HL-60/S4 treated with phorbol 12-myristate 13-acetate at 8.2 ng/mL for 4 days and 3 days (cell line): ENCODE data around the gene TCIRG1.

ENCODE experiments used
- in situ Hi-C: fragments of 300-500 bp; cut with MboI; formaldehyde crosslinking; loops from 2 replicates; pipeline ENCODE4 v1.15.0; 2022; ENCODE audit warnings: low sequenced_read_pairs

TCIRG1 gene

DNA sequence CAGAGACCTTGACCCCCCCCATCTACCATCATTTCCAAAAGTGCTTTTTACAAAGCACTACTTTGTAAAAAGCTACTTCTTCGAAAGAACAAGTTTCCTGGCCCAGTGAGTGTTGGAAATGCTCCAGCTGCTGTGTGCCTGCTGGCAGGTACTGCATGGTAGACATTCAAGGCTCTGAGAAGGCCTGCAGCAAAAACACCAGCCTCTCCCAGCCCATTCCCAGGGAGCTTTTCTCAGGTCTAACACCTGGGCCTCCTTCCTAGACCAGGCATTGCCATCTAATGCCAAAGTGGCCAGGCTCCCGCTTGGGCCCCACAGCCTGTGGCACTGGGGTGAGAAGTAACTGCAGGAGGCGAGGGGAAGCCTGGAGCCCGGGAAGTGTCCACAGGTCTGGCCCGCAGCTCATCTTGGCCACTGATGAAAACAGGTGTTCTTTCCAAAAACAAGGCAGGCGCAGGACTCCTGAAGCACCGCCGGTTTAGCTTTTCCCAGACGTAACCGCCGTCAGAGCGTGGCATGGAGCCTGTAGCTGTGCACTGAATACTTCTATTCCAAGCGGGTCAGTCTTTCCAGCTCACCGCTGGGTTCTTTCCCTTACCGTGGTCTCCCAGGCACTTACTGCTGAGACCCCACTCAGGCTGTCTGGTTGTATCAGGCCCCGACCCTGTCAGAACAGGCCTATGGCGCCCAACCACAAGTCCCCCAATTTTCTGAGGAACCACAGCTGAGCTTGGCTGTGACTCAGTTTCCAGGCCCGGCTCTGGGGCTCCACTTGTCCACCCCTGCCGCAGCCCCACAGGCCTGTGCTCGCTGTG lies 1.2 kb upstream of the TCIRG1 start:
- in situ Hi-C loops: no loop called here

DNA sequence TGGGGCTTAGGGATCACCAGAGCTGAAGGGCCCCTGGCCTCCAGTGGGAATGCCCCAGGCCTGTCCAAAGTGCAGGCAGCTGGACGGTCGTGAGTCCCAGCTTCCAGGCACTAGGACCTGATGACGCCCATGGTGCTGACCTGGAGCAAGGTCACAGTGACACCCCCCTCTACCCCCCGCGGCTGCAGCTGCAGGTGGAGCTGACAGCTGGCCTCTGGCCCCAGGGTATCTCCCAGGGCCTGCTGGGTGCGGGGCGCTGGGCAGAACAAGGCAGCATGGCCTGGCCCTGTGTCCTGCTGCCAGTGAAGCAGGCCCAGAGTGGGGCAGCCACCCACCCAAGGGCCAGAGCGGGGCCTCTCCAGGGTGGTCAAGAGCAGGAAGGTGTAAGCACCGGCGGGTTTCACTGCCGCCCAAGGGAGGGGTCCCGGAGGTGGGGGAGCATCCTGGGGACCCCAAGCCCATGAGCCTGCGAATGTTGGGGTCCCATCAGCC lies 553 bp upstream of the TCIRG1 start:
- in situ Hi-C loops: no loop called here

- in situ Hi-C loops: no loop called here
Measured at GRCh38 chr11:68039526-68040086, 781 bp downstream of the TCIRG1 start.

DNA sequence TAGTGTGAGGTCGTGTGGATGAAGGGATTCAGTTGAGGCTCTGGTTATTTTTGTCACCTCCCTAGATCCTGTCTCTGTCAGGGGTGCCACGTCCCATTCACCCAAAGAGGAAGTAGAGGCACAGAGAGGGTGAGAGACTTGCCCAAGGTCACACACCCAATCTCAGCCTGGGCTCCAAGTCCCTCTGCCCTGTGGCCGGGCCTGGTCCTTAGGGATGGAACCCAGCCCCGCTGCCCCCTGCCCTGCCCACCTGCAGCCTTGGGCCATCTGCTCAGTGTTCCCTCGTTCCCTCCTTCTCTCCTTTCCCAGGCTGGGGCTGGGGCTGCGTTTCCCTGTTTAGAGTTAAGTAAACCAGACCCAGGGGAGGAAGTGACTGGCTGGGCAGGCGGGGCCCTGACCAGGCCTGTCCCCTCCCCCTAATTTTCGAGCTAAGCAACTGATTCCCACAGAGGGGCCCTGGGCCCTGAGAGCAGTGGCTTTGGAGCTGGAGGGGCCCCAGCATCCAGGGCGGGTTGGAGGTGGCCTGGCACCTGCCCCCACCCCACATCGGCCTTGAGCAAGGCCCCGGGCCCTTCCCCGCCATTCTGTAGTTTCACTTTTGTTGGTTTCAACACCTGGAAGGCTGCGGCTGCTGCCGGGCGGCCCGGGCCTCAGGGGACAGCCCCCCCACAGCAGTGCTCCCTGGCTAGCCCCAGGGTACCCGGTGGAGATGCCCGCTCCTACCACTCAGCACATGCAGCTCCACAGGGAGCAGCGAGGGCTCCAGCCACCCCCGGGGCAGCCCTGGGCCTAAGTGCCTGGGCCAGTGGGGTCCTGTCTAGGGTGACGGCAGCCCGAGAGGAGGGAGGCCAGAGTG lies 1.5 kb downstream of the TCIRG1 start:
- in situ Hi-C loops: no loop called here

DNA sequence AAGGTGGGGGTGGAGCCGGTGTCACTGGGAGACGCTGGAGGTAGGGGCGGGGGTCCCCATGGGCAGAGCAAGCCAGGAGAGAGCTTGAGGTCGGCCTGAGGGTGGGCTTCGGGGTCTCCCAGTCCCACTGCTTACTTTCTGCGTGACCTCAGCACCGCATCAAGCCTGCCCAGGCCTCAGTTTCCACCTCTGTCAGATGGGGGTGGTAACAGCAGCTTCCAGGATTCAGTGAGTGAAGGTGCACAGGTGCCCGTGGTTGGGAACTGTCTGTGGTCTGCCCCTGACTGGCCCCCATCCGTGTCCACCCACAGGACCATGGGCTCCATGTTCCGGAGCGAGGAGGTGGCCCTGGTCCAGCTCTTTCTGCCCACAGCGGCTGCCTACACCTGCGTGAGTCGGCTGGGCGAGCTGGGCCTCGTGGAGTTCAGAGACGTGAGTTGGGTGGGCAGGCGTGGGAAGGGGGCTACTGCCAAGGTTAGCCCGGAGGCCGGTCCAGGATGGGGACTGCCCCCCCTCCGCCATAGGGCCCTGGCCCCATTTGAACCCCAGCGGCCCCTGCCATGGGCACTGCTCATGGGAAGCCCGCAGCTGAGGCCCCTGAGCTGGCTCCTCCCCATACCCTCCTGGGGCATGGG lies 2.2 kb downstream of the TCIRG1 start:
- in situ Hi-C loops: no loop called here

DNA sequence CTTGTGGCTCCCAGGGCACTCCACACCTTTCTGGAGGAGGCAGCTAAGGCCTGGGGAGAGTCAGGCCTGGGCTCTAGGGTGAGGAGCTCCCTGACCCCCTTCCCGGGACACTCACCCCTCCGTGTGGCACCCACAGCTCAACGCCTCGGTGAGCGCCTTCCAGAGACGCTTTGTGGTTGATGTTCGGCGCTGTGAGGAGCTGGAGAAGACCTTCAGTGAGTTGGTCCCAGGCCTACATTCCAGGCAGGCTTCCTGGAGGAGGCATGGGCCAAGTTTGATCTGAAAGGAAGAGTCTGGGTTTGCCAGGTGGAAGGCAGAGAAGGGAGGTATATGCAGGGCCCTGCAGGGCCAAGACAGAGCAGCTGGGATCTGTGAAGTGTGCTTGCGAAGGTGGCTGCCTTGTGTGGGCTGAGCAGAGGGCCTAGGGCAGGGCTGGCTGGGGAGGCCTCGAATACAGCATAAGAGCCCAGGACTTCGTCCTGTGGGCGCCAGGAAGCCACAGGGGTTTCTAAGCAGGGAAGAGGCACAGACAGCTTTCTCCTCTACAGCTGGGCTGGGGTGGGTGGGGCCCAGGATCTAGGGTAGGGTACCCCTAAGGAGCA lies 2.9 kb downstream of the TCIRG1 start:
- in situ Hi-C loops: no loop called here

DNA sequence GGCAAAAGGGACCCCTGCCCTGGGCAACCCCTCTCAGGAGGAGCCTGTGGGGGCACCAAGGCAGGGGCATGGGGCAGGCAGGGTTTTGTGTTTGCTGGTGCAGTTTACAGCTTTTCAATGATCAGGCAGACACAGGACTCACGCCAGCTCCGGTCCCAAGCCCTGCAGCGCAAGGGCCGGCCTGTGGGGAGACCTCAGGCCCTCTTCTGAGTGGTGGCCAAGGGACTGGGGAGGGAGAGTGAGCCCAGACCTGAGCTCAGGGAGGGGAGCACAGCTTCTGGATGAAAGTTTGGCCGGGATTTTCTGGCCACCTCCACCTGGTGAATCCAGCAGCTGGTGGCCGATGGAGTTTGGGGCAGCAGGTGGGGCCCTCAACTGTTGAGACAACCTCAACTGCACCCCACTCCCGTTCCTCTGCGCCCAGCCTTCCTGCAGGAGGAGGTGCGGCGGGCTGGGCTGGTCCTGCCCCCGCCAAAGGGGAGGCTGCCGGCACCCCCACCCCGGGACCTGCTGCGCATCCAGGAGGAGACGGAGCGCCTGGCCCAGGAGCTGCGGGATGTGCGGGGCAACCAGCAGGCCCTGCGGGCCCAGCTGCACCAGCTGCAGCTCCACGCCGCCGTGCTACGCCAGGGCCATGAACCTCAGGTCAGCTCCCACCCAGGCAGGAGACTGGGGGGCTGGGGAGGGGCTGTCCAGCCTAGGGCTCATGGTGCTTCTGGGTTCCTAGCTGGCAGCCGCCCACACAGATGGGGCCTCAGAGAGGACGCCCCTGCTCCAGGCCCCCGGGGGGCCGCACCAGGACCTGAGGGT lies 3.6 kb downstream of the TCIRG1 start:
- in situ Hi-C loops: no loop called here

- in situ Hi-C loops: no loop called here
Measured at GRCh38 chr11:68043029-68043348, 4.2 kb downstream of the TCIRG1 start.

- in situ Hi-C loops: no loop called here
Measured at GRCh38 chr11:68043349-68044144, 4.7 kb downstream of the TCIRG1 start.

DNA sequence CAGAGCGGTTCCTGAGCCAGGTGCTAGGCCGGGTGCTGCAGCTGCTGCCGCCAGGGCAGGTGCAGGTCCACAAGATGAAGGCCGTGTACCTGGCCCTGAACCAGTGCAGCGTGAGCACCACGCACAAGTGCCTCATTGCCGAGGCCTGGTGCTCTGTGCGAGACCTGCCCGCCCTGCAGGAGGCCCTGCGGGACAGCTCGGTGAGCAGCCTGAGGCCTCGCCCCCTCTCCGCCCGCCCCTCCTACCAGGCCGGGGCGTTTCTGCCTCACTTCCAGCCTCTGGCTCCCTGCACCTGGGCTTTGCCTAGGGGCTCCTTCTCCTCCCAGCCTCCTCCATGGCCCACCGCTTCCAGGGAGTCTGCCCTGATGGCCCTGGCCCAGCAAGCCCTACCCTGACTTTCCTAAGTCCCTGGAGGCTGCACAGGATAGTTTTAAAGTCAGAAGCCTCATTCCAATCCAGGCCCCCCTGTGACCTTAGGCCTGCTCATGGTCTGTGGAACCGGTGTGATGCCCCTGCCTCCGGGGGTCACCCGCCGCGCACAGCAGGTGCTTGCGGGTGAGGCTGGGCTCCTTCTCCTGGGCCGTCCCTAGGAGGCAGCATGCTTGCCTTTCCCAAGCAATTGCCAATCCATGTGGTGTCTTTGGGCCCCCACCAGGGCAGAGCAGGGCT lies 5.5 kb downstream of the TCIRG1 start:
- in situ Hi-C loops: no loop called here

GRCh38 chr11:68044898-68045351 lies 6.1 kb downstream of the TCIRG1 start:
- in situ Hi-C loops: no loop called here

GRCh38 chr11:68047437-68048290 lies 8.8 kb downstream of the TCIRG1 start:
- in situ Hi-C loops: no loop called here

DNA sequence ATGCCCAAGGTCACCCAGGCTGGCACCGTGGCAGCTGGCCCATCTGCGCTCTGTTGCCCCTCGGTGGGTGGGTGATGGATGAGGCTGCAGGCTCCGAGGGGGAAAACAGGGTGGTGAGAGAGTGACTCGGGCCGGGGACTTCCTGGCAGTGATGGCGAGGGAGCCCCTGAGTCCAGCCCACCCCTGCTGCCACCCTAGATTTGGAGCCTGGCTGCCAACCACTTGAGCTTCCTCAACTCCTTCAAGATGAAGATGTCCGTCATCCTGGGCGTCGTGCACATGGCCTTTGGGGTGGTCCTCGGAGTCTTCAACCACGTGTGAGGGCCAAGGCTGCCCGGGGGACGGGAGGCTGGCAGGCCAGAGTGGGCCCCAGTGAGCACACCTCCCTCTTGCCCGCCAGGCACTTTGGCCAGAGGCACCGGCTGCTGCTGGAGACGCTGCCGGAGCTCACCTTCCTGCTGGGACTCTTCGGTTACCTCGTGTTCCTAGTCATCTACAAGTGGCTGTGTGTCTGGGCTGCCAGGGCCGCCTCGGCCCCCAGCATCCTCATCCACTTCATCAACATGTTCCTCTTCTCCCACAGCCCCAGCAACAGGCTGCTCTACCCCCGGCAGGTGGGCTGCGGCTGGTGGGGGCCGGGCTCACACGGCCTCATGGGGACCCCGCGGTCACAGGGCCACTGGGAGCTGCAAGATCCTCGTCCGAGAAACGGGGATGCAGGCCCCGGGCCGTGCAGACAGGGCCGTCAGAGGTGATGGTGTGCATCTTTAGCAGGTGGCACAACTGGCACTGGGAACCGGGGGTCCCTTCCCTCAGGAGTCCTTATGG lies 10.1 kb downstream of the TCIRG1 start:
- in situ Hi-C loops: no loop called here

DNA sequence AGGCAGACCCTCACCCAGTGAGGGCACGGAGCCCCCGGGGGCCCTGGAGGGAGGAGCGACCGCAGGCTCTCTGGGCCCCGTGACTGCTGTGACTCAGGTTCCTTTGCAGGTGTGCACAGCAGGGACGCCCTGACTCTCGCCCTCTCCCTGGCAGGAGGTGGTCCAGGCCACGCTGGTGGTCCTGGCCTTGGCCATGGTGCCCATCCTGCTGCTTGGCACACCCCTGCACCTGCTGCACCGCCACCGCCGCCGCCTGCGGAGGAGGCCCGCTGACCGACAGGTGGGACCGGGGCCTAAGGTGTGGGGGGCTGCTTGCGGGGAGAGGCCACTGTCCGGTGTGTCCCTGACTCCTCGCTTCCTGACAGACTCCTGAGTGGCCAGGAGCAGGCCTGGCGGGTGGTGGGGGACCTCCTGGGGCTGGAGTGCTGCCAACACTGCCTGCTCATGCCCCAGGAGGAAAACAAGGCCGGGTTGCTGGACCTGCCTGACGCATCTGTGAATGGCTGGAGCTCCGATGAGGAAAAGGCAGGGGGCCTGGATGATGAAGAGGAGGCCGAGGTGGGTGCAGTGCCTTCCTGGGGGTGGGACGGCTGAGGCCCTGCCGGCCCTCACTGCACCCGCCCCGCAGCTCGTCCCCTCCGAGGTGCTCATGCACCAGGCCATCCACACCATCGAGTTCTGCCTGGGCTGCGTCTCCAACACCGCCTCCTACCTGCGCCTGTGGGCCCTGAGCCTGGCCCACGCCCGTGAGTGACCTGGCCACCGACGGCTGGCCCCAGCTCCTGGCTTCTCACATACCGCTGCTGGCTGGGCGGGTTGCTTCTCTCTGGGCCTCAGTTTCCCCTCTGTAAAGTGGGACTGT lies 10.9 kb downstream of the TCIRG1 start:
- in situ Hi-C loops: no loop called here

- in situ Hi-C loops: no loop called here
Measured at GRCh38 chr11:68050371-68050841, 11.6 kb downstream of the TCIRG1 start.
